ENCODE results near the gene DYNC1H1. TPM values are rescaled to one million over a fixed set of nuclear protein-coding genes. Genes with fewer than 3 reads are reported as not detected.

The DYNC1H1 gene
- total and polyA plus RNA-seq, 2 donors (not counting 1 experiment from before 2014, with no cell fraction given): 73.2 to 257 TPM

- H3K36me3 ChIP-seq (replicated peaks in 1 of 2; ENCODE audit: control extremely low read depth in 1 of 2, control insufficient read depth in 1 of 2, extremely low read depth in 1 of 2, insufficient read depth in 2 of 2, low read length in 1 of 2): peaks cover 3 to 77% of the 10 kb centered on the region in 2 experiments
- 93% methylated on average over 3 of the region's 7 CpGs for WGBS (ENCODE audit: insufficient coverage)
- peaks cover 5% of the 10 kb centered on the region for H3K79me2 ChIP-seq (ENCODE audit: control insufficient read depth, insufficient read depth, low read length)
- no peaks in the 10 kb centered on the region for H3K27me3 Mint-ChIP-seq
- H3K4me1 ChIP-seq (ENCODE audit: control insufficient read depth in 2 of 2, insufficient read depth in 2 of 2, low read length in 2 of 2): no peaks in the 10 kb centered on the region
- ATAC-seq (ENCODE audit: low read depth): no peak
- no peak for DNase-seq
- H3K4me3 Mint-ChIP-seq: no peak overlapping the region
- ChIA-PET POLR2A (no interaction called here), CTCF (interaction anchor here (1.1 kb wide), 1 partner anchor 34 kb away, joined by 3 read pairs; no protein-coding TSS in a partner anchor)
- H3K9me3 ChIP-seq (ENCODE audit: control extremely low read depth in 1 of 3, control insufficient read depth in 2 of 3, insufficient read depth in 1 of 3, low read length in 2 of 3): no peaks in the 10 kb centered on the region
- H3K27ac Mint-ChIP-seq: no peak overlapping the region
- TF ChIP-seq CTCF (IDR thresholded peaks at IDR 0.05): no peak
- TF ChIP-seq EZH2 (IDR thresholded peaks at IDR 0.05; ENCODE audit: borderline replicate concordance, insufficient read depth, low read depth, low read length, poor library complexity, severe bottlenecking): no peak
- peaks cover 17% of the 10 kb centered on the region for H4K20me1 ChIP-seq (ENCODE audit: control insufficient read depth, insufficient read depth, low read length, poor library complexity, severe bottlenecking)
- H3K27ac ChIP-seq (ENCODE audit: low read length in 2 of 2): no peak overlapping the region
- no peaks in the 10 kb centered on the region for H3K4me1 Mint-ChIP-seq
- intact Hi-C loops (cut with micrococcal nuclease): no loop called here
- H3K4me3 ChIP-seq (ENCODE audit: control extremely low read depth in 1 of 5, extremely low read depth in 1 of 5, insufficient read depth in 1 of 5, low read depth in 2 of 5, low read length in 4 of 5): no peak overlapping the region
- H3K9me3 Mint-ChIP-seq (ENCODE audit: insufficient read depth): no peaks in the 10 kb centered on the region
- H2AFZ ChIP-seq (ENCODE audit: insufficient read depth, low read depth, low read length, poor library complexity, severe bottlenecking): no peak overlapping the region
- no peak overlapping the region for H3K9ac ChIP-seq (ENCODE audit: low read length)
- no peaks in the 10 kb centered on the region for H3K27me3 ChIP-seq (replicated peaks in 1 of 4; ENCODE audit: control extremely low read depth in 1 of 4, control insufficient read depth in 3 of 4, insufficient read depth in 4 of 4, low read length in 3 of 4)
- no peak overlapping the region for H3K4me2 ChIP-seq (replicated peaks; ENCODE audit: low read depth, low read length, poor library complexity, severe bottlenecking)
Observed at GRCh38 chr14:101986953-101987352, 22.6 kb downstream of the DYNC1H1 start.

- DNase-seq (no peak), ATAC-seq (ENCODE audit: low read depth) (no peak)
- TF ChIP-seq EZH2 (IDR thresholded peaks at IDR 0.05; ENCODE audit: borderline replicate concordance, insufficient read depth, low read depth, low read length, poor library complexity, severe bottlenecking) (no peak), CTCF (IDR thresholded peaks at IDR 0.05) (no peak)
- H3K27ac Mint-ChIP-seq: no peak overlapping the region
- peaks cover 5% of the 10 kb centered on the region for H3K79me2 ChIP-seq (ENCODE audit: control insufficient read depth, insufficient read depth, low read length)
- no peak overlapping the region for H2AFZ ChIP-seq (ENCODE audit: insufficient read depth, low read depth, low read length, poor library complexity, severe bottlenecking)
- intact Hi-C loops (cut with micrococcal nuclease): no loop called here
- H3K36me3 ChIP-seq (replicated peaks in 1 of 2; ENCODE audit: control extremely low read depth in 1 of 2, control insufficient read depth in 1 of 2, extremely low read depth in 1 of 2, insufficient read depth in 2 of 2, low read length in 1 of 2): peaks cover 3 to 75% of the 10 kb centered on the region in 2 experiments
- H4K20me1 ChIP-seq (ENCODE audit: control insufficient read depth, insufficient read depth, low read length, poor library complexity, severe bottlenecking): peaks cover 28% of the 10 kb centered on the region
- H3K9ac ChIP-seq (ENCODE audit: low read length): no peak overlapping the region
- no peak overlapping the region for H3K4me2 ChIP-seq (replicated peaks; ENCODE audit: low read depth, low read length, poor library complexity, severe bottlenecking)
- no peaks in the 10 kb centered on the region for H3K9me3 Mint-ChIP-seq (ENCODE audit: insufficient read depth)
- H3K27me3 ChIP-seq (replicated peaks in 1 of 4; ENCODE audit: control extremely low read depth in 1 of 4, control insufficient read depth in 3 of 4, insufficient read depth in 4 of 4, low read length in 3 of 4): no peaks in the 10 kb centered on the region
- 100% methylated on average over 4 of the region's 6 CpGs for WGBS (ENCODE audit: insufficient coverage)
- H3K4me1 ChIP-seq (ENCODE audit: control insufficient read depth in 2 of 2, insufficient read depth in 2 of 2, low read length in 2 of 2): peaks cover 11% of the 10 kb centered on the region in 2 donors
- H3K27ac ChIP-seq (ENCODE audit: low read length in 2 of 2): no peak overlapping the region
- POLR2A ChIA-PET: no interaction called here
- H3K27me3 Mint-ChIP-seq: no peaks in the 10 kb centered on the region
- no peaks in the 10 kb centered on the region for H3K9me3 ChIP-seq (ENCODE audit: control extremely low read depth in 1 of 3, control insufficient read depth in 2 of 3, insufficient read depth in 1 of 3, low read length in 2 of 3)
- no peak overlapping the region for H3K4me3 ChIP-seq (ENCODE audit: control extremely low read depth in 1 of 5, extremely low read depth in 1 of 5, insufficient read depth in 1 of 5, low read depth in 2 of 5, low read length in 4 of 5)
- H3K4me3 Mint-ChIP-seq: no peak overlapping the region
- CTCF ChIA-PET: interaction anchor here (1.0 kb wide), 1 partner anchor 217 kb away, joined by 3 read pairs; no protein-coding TSS in a partner anchor
- H3K4me1 Mint-ChIP-seq: peaks cover 13% of the 10 kb centered on the region
Observed at GRCh38 chr14:101988377-101988776, 24.0 kb downstream of the DYNC1H1 start.
